ENCODE results near the gene FOXO4. TPM values are rescaled to one million over a fixed set of nuclear protein-coding genes. Genes with fewer than 3 reads are reported as not detected.

The FOXO4 gene
- polyA plus RNA-seq, 10 donors: 23.3 to 33.1 (median 26.4) TPM

DNA sequence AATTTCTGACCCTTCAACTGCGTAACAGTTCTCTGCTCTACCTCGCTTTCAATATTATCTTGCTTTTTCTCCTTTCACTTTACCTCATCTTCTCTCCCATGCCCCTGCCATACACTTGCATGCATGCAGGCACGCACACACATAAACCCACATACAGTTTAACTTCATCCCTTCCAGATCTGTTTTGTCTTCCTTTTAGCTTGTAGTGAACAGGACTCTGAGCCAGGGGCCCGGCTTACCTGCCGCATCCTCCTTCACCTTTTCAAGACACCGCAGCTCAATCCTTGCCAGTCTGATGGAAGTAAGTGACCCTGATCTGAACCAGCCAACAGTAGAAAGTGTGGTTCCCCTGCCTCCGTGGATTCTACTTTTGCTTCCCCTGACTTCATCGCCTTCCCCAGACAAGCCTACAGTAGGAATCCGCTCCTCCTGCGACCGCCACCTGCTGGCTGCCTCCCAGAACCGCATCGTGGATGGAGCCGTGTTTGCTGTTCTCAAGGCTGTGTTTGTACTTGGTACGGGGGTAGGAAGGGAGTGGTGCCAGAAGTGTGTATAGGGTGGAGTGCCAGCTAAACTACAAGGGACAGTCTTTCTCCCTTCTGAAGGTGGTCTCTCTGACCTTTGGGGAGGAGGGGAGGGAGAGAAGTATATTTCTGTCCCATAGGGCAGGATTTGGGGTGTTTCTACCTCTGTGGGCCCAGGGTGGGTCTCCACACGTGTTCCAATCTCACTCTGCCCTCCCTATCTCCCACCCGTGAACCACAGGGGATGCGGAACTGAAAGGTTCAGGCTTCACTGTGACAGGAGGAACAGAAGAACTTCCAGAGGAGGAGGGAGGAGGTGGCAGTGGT is 33.5 kb downstream of the FOXO4 start:
- DNase-seq: peak in 2 of 3 donors; percentile 58 to 69

DNA sequence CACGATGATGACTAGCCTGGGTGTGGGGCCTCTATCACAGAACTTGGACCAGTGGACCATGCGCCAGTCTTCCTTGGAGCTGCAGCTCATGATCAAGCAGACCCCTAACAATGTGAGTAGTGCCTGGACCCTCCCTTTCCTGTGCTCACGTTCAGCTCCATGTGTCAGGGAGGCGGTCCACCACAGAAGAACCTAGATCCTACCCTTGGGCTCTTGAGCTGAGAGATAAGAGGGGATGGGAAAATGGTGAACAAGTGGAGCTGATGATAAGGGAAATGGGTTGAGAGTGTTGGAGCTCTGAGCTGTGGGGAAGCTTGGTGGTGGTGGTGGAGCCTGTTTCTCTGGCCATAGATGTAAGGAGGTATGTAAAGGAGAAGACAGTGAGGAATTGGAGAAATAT is 35.9 kb downstream of the FOXO4 start:
- no peak for DNase-seq

DNA sequence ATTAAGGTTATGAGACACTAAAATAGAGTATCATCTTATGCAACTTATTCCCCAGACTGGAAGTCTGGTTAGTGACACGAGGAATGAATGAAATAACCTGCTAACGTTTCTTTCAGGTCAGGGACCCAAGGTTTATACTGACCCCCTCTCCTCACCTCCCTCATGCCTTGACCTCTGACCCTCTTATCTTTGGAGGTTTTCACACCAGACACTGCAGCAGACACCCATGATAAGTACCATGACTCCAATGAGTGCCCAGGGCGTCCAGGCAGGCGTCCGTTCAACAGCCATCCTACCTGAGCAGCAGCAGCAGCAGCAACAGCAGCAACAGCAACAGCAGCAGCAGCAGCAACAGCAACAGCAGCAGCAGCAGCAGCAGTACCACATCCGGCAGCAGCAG is 44.8 kb downstream of the FOXO4 start:
- DNase-seq: no peak

DNA sequence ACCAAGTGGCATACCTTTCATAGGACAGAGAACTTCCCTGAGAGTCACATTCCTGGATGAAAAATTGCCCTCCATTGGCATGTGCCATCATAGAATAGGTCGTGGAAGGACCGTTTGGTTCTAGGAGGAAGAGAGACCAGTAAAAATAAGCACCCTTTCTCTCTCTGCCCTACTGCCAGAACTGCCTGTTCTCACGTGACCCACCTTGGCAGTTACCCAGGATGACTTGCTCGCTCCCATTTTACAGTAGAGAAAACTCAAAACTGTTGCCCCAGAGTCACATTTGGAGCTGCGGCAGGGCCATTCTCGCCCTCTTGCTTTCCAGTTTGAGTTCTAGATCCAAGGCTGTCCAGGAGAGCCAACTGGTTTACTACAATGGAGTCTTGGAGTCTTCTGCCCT is 47.9 kb downstream of the FOXO4 start:
- peak in 2 of 3 donors; percentile 18 to 21 for DNase-seq

DNA sequence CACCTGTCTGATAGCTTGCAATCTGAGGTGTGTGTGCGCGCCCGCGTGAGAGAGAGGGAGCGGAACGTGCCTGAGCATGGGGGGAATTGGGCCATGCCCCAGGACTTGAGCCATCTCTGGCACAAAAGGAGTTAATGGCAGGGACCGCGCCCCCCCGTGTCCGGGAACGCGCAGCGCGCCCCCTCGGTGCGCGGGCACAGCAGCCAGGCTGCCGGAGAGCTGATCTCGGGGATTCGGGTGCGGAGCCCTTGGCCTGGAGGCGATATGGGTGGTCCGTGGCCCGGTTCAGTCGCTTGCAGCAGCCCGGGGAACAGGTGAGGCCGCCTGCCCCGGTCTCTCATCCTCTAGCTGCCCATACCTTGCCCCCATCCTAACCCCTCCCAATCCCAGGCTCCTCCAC is 49.0 kb downstream of the FOXO4 start, which contains the start of gene NLGN3:
TSS of gene NLGN3 (plus strand) at position 191 of the 400 bp plus-strand sequence. CDS start 2,909 bp downstream, outside the sequence.
- peak in 1 of 3 donors; percentile 38 for DNase-seq

DNA sequence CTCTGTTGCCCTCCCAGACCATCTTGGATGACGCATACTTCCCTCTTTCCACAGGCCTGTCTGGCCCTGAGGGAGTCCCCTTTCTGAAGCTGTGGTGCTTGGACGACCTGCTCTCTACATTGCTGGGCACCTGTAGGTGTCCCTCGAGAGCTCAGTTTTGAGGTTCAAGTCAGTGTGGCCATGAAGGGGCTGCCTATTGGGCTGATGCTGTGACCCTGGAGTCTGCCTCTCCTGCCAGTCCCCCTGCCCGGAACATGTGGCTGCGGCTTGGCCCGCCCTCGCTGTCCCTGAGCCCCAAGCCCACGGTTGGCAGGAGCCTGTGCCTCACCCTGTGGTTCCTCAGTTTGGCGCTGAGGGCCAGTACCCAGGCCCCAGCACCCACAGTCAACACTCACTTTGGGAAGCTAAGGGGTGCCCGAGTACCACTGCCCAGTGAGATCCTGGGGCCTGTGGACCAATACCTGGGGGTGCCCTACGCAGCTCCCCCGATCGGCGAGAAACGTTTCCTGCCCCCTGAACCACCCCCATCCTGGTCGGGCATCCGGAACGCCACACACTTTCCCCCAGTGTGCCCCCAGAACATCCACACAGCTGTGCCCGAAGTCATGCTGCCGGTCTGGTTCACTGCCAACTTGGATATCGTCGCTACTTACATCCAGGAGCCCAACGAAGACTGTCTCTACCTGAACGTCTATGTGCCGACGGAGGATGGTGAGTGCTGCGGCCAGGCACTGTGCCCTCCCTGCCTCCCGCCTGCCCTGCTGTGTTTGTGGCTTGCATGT is 52.0 kb downstream of the FOXO4 start:
- DNase-seq: no peak

DNA sequence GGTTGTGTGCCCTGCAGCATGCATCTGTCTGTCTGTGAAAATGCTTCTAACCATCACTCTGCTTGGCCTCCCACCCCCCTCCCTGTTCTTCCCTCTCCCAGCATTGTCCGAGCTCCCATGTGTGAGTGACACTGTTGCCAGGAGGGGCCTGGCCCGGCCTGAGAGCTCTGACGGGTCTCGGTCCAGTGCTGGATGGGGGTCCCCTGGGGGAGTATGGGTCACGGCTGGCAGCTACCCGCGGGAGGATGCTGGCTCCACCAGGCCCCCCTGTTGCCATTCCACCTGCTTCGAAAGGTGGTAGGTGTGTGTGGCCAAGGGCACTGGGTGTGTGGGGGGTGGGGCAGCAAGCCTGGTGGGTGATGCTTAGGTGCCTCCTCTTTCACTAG is 52.6 kb downstream of the FOXO4 start:
- DNase-seq: no peak

DNA sequence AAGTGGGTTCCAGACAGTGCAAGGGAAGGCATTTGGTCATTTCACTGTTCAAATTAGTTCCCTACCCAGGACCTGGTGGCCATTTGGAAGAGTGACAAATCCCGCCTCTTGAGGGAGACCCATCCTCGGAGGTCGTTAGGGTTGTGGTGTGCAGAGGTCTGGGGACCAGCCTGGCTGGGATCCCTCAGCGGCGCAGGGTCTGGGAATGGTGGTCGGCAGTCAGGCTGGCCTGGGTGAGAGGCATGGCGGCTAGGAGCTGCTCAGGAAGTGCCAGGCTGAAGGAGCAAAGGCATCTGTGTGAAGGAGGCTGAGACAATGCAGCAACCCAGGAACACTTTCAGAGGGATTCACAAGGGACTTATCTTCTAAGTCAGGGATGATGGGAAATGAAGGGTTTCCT is 55.7 kb downstream of the FOXO4 start:
- no peak for DNase-seq

Other genes with a start within 250 kb of the FOXO4 start
- under 1 TPM in 6 of 10 donors, not detected in 4; 0.08 to 0.41 (median 0.14) TPM for gene TEX11, start 187.1 kb upstream of the FOXO4 start, polyA plus RNA-seq (ENCODE audit: insufficient read length in 10 of 10)
- 1 to 10 TPM in 5 of 10 donors, under 1 TPM in 5; 0.27 to 2.1 (median 1.0) TPM for gene SLC7A3, start 164.8 kb upstream of the FOXO4 start, polyA plus RNA-seq (ENCODE audit: insufficient read length in 10 of 10)
- 10 to 100 TPM; 40.1 to 53.7 (median 46.7) TPM for gene SNX12, start 27.5 kb upstream of the FOXO4 start, polyA plus RNA-seq (ENCODE audit: insufficient read length in 10 of 10)
- 1 to 10 TPM in 4 of 10 donors, under 1 TPM in 2, not detected in 4; 0.52 to 2.0 (median 1.1) TPM for gene CXorf65, start 10.9 kb downstream of the FOXO4 start, polyA plus RNA-seq (ENCODE audit: insufficient read length in 10 of 10)
- 10 to 100 TPM in 1 of 10 donors, 1 to 10 TPM in 8, under 1 TPM in 1; 0.99 to 18.0 (median 2.5) TPM for gene IL2RG, start 15.7 kb downstream of the FOXO4 start, polyA plus RNA-seq (ENCODE audit: insufficient read length in 10 of 10)
- 10 to 100 TPM; 33.2 to 48.9 (median 39.3) TPM for gene MED12, start 22.7 kb downstream of the FOXO4 start, polyA plus RNA-seq (ENCODE audit: insufficient read length in 10 of 10)
- 1 to 10 TPM; 2.6 to 4.9 (median 3.4) TPM for gene NLGN3, start 49.0 kb downstream of the FOXO4 start, polyA plus RNA-seq (ENCODE audit: insufficient read length in 10 of 10)
- gene GJB1, start 127.4 kb downstream of the FOXO4 start, polyA plus RNA-seq (ENCODE audit: insufficient read length in 10 of 10): under 1 TPM in 2 of 10 donors, not detected in 8; 0.36 to 0.61 TPM
- 10 to 100 TPM; 17.5 to 25.9 (median 20.3) TPM for gene ZMYM3, start 158.3 kb downstream of the FOXO4 start, polyA plus RNA-seq (ENCODE audit: insufficient read length in 10 of 10)
- 100 to 1,000 TPM; 280 to 387 (median 316) TPM for gene NONO, start 187.8 kb downstream of the FOXO4 start, polyA plus RNA-seq (ENCODE audit: insufficient read length in 10 of 10)
- gene ITGB1BP2, start 205.9 kb downstream of the FOXO4 start, polyA plus RNA-seq (ENCODE audit: insufficient read length in 10 of 10): 100 to 1,000 TPM in 7 of 10 donors, 10 to 100 TPM in 3; 75.0 to 135 (median 115) TPM

All from muscle of back (tissue), 11 donors.